Measurements from ENCODE around the gene GGA1.

- TF ChIP-seq ZZZ3 (IDR thresholded peaks at IDR 0.05; ENCODE audit: control insufficient read depth, insufficient read length, low read depth) (no peak), CHD2 (IDR thresholded peaks at IDR 0.05; ENCODE audit: borderline replicate concordance, low read depth, low read length) (no peak), EZH2 (IDR thresholded peaks at IDR 0.05; ENCODE audit: borderline replicate concordance, control insufficient read depth, low read depth, low read length) (no peak), ZNF207 (IDR thresholded peaks at IDR 0.05; ENCODE audit: borderline replicate concordance) (no peak), ZNF24 (IDR thresholded peaks at IDR 0.05) (no peak), REST (IDR thresholded peaks at IDR 0.05; ENCODE audit: low read depth, low read length) (no peak), RELA (IDR thresholded peaks at IDR 0.05; ENCODE audit: borderline replicate concordance, partially characterized antibody) (no peak), CTCF (IDR thresholded peaks at IDR 0.05 in 2 of 3, conservative IDR thresholded peaks at IDR 0.05 in 1 of 3; ENCODE audit: control insufficient read depth in 2 of 3, extremely low read depth in 1 of 3, insufficient read depth in 1 of 3, low read depth in 3 of 3, low read length in 3 of 3) (no peak), CBX5 (IDR thresholded peaks at IDR 0.05; ENCODE audit: low read depth) (no peak)
Measured at GRCh38 chr22:37618674-37619073, 10.0 kb downstream of the GGA1 start.

Measured in GM12878 (cell line).